RPMI8226 (cell line): ENCODE results near the gene FANK1.
"Not testable (repeated sequence)": the region's sequence is repeated elsewhere in the genome, so short reads cannot be mapped to it uniquely, and the experiment has no call there.

Source experiments
- DNase-seq: peaks from one replicate; pipeline ENCODE4 v3.0.0-alpha.2; 2015

FANK1 gene

GRCh38 chr10:125892402-125892801 is 4.0 kb upstream of the FANK1 start:
- not testable (repeated sequence) for DNase-seq

- DNase-seq: not testable (repeated sequence)
These were observed 2.2 kb upstream of the FANK1 start for GRCh38 chr10:125894176-125894575.

GRCh38 chr10:125895130-125896087 is 955 bp upstream of the FANK1 start:
- peak; percentile 8 for DNase-seq

- DNase-seq: not testable (repeated sequence)
These were observed 953 bp downstream of the FANK1 start for GRCh38 chr10:125897317-125897716.

GRCh38 chr10:125900963-125901362 is 4.6 kb downstream of the FANK1 start:
- not testable (repeated sequence) for DNase-seq

- DNase-seq: not testable (repeated sequence)
These were observed 6.8 kb downstream of the FANK1 start for GRCh38 chr10:125903135-125903640.

GRCh38 chr10:125905069-125905994 is 9.0 kb downstream of the FANK1 start:
- not testable (repeated sequence) for DNase-seq

GRCh38 chr10:125907598-125907997 is 11.2 kb downstream of the FANK1 start:
- not testable (repeated sequence) for DNase-seq

GRCh38 chr10:125908813-125909212 is 12.4 kb downstream of the FANK1 start:
- DNase-seq: not testable (repeated sequence)

GRCh38 chr10:125909491-125909890 is 13.1 kb downstream of the FANK1 start:
- DNase-seq: not testable (repeated sequence)

GRCh38 chr10:125911145-125911544 is 14.8 kb downstream of the FANK1 start:
- no peak for DNase-seq

- no peak for DNase-seq
These were observed 15.6 kb downstream of the FANK1 start for GRCh38 chr10:125911990-125912389.

GRCh38 chr10:125913277-125913676 is 16.9 kb downstream of the FANK1 start:
- DNase-seq: not testable (repeated sequence)

GRCh38 chr10:125916977-125917376 is 20.6 kb downstream of the FANK1 start:
- DNase-seq: no peak

- DNase-seq: not testable (repeated sequence)
These were observed 21.5 kb downstream of the FANK1 start for GRCh38 chr10:125917704-125918361.

GRCh38 chr10:125921643-125922306 is 25.4 kb downstream of the FANK1 start:
- DNase-seq: not testable (repeated sequence)

GRCh38 chr10:125925262-125925834 is 29.0 kb downstream of the FANK1 start:
- DNase-seq: no peak

GRCh38 chr10:125926247-125926646 is 29.9 kb downstream of the FANK1 start:
- DNase-seq: no peak

GRCh38 chr10:125927265-125927664 is 30.9 kb downstream of the FANK1 start:
- DNase-seq: not testable (repeated sequence)

- DNase-seq: no peak
These were observed 32.7 kb downstream of the FANK1 start for GRCh38 chr10:125928928-125929585.

GRCh38 chr10:125929618-125930017 is 33.3 kb downstream of the FANK1 start:
- DNase-seq: no peak
